RPMI7951 (cell line): ENCODE data around the gene AHSG. TPM values are rescaled to one million over a fixed set of nuclear protein-coding genes. Genes with fewer than 3 reads are reported as not detected.

ENCODE experiments used
- DNase-seq: peaks from one replicate; pipeline ENCODE4 v3.0.0-alpha.2; 2012; ENCODE audit warnings: low read depth
- total RNA-seq: library from RNA; depleted of rRNA; stranded (reverse); fragments of >200 nt; shearing (Covaris generic); gene quantifications from 2 replicates; pipeline ENCODE4 v1.2.3, GENCODE V29; 2014

AHSG gene
- total RNA-seq, 1 experiment from 2014 or later = not detected

GRCh38 chr3:186640473-186640818 lies 27.6 kb downstream of the AHSG start:
- DNase-seq = peak; percentile 75

GRCh38 chr3:186640929-186641328 lies 28.1 kb downstream of the AHSG start:
- no peak for DNase-seq

DNA sequence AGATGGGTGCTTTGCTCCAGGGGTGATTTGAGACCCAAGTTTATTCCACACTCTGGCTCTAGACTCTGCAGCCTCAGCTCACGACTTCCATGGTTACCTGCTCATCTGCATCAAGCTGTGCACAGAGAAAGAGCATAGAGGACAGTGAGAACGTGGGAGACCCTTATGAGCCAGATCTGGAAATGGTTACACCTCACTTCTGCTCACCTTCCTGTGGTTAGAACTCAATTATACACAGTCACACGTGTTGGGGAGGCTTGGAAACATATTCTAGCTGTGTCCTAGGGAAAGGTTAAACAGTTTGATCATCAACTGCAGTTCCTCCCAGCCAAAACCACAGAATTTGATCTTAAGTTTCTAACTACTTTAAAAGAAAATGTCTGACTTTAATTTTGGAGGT lies 29.2 kb downstream of the AHSG start:
- no peak for DNase-seq

- no peak for DNase-seq
Measured at GRCh38 chr3:186643493-186643892, 30.6 kb downstream of the AHSG start.

- no peak for DNase-seq
Measured at GRCh38 chr3:186644683-186645082, 31.8 kb downstream of the AHSG start.

DNA sequence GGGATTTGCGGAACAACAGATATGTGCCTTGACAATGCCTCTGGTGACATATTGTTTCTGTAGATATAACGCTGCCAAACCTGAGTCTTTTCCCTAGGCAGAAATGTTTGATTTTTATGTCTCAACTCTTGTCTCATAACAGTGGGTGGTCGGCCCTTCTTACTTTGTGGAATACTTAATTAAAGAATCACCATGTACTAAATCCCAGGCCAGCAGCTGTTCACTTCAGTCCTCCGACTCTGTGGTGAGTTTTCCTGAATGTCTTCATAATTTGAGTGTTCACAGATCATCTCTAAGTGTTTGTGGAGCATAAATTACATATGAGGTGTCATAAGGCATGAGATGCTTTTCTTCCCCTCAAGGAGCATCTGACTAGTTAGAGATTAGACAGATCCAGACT lies 33.2 kb downstream of the AHSG start:
- no peak for DNase-seq

DNA sequence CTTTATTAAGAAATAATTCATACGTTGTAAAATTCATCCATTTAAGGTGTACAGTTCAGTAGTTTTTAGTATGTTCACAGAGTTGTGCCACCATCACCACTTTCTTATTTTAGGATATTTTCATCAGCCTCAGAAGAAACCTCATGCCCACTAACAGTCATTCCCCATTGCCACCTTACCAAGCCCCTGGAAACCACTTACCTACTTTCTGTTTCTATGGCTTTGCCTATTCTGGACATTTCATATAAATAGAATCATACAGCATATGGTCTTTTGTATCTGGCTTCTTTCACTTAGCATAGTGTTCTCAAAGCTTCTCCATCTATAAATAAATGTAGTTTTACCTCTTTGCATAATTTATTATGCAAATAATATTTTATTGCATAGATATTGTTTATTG lies 34.0 kb downstream of the AHSG start:
- no peak for DNase-seq

DNA sequence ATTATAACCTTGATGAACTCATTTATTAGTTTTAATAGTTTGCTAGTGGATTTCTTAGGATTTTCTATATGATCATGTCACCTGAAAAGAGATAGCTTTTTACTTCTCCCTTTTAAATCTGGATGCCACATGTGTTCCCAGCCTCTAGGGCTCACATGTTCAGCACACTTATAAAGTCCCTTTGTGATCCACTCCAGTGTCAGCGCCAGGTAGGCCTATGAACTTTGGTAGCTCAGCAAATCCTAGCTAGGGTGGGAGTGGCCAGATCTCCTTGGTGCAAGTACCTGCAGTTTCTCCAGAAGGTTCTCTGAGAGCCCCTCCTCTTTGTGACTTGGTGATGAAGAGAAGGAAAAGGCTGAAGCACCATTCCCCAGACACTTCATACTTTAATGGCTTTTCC lies 36.0 kb downstream of the AHSG start:
- no peak for DNase-seq

- DNase-seq = no peak
Measured at GRCh38 chr3:186651678-186652215, 38.9 kb downstream of the AHSG start.

DNA sequence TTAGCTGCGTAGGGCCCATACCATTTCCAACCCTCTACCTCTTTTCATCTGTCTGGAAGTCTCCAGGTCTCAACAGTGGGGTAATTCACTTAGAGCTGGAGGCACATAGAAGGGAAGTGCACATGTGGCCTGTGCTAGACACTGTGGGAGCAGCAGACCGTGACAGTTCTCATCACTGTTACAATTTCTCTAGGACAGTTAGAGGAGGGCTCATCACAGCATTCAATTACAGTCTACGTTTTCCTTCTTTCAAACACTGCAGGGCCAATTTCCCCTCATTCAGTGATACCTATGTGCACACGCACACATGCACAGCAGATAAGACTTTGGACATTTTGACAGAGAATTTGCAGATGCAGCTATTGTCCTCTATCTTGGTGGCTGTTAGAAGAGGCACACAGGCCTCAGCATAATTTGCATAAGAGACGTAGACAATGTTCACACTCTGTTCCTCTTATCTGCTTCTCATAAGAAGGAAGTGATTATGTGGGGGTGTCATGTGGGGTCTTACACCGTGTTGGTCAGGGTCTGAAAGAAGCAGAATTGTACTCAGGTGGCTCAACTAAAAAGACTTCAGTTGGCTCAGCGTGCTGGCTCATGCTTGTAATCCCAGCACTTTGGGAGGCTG lies 40.3 kb downstream of the AHSG start:
- DNase-seq = no peak

- no peak for DNase-seq
Measured at GRCh38 chr3:186653984-186654383, 41.1 kb downstream of the AHSG start.

DNA sequence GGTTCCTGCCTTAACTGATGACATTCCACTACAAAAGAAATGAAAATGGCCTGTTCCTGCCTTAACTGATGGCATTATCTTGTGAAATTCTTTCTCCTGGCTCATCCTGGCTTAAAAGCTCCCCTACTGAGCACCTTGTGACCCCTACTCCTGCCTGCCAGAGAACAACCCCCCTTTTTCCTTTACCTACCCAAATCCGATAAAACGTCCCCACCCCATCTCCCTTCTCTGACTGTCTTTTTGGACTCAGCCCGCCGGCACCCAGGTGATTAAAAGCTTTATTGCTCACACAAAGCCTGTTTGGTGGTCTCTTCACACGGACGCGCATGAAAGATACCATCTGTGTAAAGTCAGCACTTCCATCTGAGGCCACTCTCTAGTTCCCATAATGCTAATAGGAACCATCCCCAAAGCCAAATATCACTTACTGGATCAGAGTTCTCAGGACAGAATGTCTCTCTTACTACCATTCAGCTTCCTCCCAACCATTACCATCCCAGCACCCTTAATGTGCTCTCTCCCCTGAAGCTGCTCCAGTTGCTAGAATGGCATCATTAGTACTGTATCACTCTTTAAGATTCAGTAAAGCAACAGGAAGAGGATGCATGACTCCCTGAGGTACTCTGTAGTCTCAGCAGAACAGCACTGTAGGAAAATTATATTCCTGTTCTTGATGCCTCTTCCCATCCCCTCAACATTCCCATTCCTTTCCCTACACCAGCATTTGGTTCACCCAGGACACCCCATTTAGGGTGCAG lies 50.7 kb downstream of the AHSG start:
- DNase-seq = no peak

- DNase-seq = no peak
Measured at GRCh38 chr3:186664119-186664495, 51.2 kb downstream of the AHSG start.

GRCh38 chr3:186664506-186664905 lies 51.6 kb downstream of the AHSG start:
- DNase-seq = no peak

GRCh38 chr3:186665625-186666188 lies 52.8 kb downstream of the AHSG start, which contains the start of gene HRG:
HRG (plus strand) TSS chr3:186666014; CDS start chr3:186666032, 18 bp downstream.
- DNase-seq = no peak

- no peak for DNase-seq
Measured at GRCh38 chr3:186668426-186668825, 55.6 kb downstream of the AHSG start.

GRCh38 chr3:186669378-186670084 lies 56.7 kb downstream of the AHSG start:
- no peak for DNase-seq

DNA sequence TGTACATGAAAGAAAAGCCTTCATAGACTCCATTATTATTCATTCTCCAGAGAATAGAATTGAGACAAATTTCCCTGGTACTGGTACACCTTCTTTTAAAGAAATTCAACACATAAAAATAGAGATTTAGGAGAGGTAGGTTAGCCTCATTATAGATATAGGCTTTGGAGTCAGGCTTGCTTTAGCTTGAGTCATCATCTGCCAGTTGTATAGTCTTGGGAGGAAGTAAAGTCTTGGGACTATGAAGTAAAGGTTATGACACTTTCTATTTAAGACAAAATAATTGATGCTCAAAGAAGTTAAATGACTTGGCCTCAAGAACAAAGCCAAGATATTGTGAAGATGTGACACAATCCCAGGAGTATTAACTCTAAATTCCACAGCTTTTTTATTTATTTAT lies 57.3 kb downstream of the AHSG start:
- no peak for DNase-seq
